HepG2 (cell line): ENCODE results near the gene ACVRL1. TPM values are rescaled to one million over a fixed set of nuclear protein-coding genes. Genes with fewer than 3 reads are reported as not detected.

ENCODE experiments used
- BHLHE40 ChIP-seq: IDR thresholded peaks from 2 replicates; pipeline ENCODE4 v1.6.1; 2011; ENCODE audit warnings: low read length, improper control_type of control experiment
- CBX2 ChIP-seq, 2 experiments: fragments of 200-600 bp in 1 of 2; sonication (generic); formaldehyde crosslinking in 1 of 2; IDR thresholded peaks; 2 replicates each; pipeline versions ENCODE4 v1.7.0 to v1.8.1; 2018 to 2022; ENCODE audit warnings: low read depth in 2 of 2, low read length in 1 of 2, mild to moderate bottlenecking in 1 of 2, missing genetic modification reagents in 1 of 2
- ELF4 ChIP-seq: sonication (generic); formaldehyde crosslinking; IDR thresholded peaks from 2 replicates; pipeline ENCODE4 v1.5.0; 2020; ENCODE audit warnings: missing genetic modification reagents, mild to moderate bottlenecking, moderate library complexity, borderline replicate concordance
- GLI4 ChIP-seq: sonication (generic); formaldehyde crosslinking; IDR thresholded peaks from 2 replicates; pipeline ENCODE4 v1.5.1; 2020; ENCODE audit warnings: missing genetic modification reagents, mild to moderate bottlenecking, moderate library complexity, borderline replicate concordance
- HOXA7 ChIP-seq: sonication (generic); formaldehyde crosslinking; IDR thresholded peaks from 2 replicates; pipeline ENCODE4 v1.8.1; 2022; ENCODE audit warnings: mild to moderate bottlenecking, missing genetic modification reagents, moderate library complexity
- KDM1A ChIP-seq: IDR thresholded peaks from 2 replicates; pipeline ENCODE4 v1.6.1; 2016; ENCODE audit warnings: missing compliant biosample characterization
- LCORL ChIP-seq, 2 experiments: fragments of 450-650 bp in 1 of 2; sonication (generic) in 1 of 2; formaldehyde crosslinking in 1 of 2; IDR thresholded peaks; 2 replicates each; pipeline versions ENCODE4 v1.5.0 to v1.6.1; 2017 to 2020; ENCODE audit warnings: antibody characterized with exemption in 1 of 2, missing genetic modification reagents in 1 of 2
- MAZ ChIP-seq, 2 experiments: sonication (generic) in 1 of 2; formaldehyde crosslinking in 1 of 2; IDR thresholded peaks; 2 replicates each; pipeline versions ENCODE4 v1.5.0 to v1.6.1; 2012 to 2020; ENCODE audit warnings: low read depth in 2 of 2, mild to moderate bottlenecking in 2 of 2, borderline replicate concordance in 1 of 2, improper control_type of control experiment in 1 of 2, low read length in 1 of 2, missing genetic modification reagents in 1 of 2, moderate library complexity in 1 of 2
- RAD21 ChIP-seq: fragments of 450-650 bp; formaldehyde crosslinking; IDR thresholded peaks from 2 replicates; pipeline ENCODE4 v1.5.0; 2020; ENCODE audit warnings: mild to moderate bottlenecking
- RNF2 ChIP-seq: fragments of 450-650 bp; conservative IDR thresholded peaks from 2 replicates; pipeline ENCODE4 v1.6.1; 2016; ENCODE audit warnings: low read depth
- SNAPC2 ChIP-seq: sonication (generic); formaldehyde crosslinking; IDR thresholded peaks from 2 replicates; pipeline ENCODE4 v1.8.1; 2022; ENCODE audit warnings: mild to moderate bottlenecking, missing genetic modification reagents
- TMF1 ChIP-seq: sonication (generic); formaldehyde crosslinking; IDR thresholded peaks from 2 replicates; pipeline ENCODE4 v1.8.1; 2022; ENCODE audit warnings: low read depth, missing genetic modification reagents
- U2AF1 ChIP-seq: fragments of 200-400 bp; formaldehyde crosslinking; optimal IDR thresholded peaks from 2 replicates; pipeline ENCODE3; 2017; ENCODE audit warnings: mild to moderate bottlenecking, low read depth, low read length
- ZBTB20 ChIP-seq: sonication (generic); formaldehyde crosslinking; IDR thresholded peaks from 2 replicates; pipeline ENCODE4 v1.8.1; 2023; ENCODE audit warnings: missing genetic modification reagents, low read depth, mild to moderate bottlenecking, borderline replicate concordance
- ZNF337 ChIP-seq: sonication (generic); formaldehyde crosslinking; IDR thresholded peaks from 2 replicates; pipeline ENCODE4 v1.5.1; 2020; ENCODE audit warnings: missing genetic modification reagents, low read depth, mild to moderate bottlenecking, borderline replicate concordance
- ZNF589 ChIP-seq: sonication (generic); formaldehyde crosslinking; conservative IDR thresholded peaks from 2 replicates; pipeline ENCODE4 v1.8.0; 2022; ENCODE audit warnings: mild to moderate bottlenecking, moderate library complexity, missing genetic modification reagents
- ZNF670 ChIP-seq: sonication (generic); formaldehyde crosslinking; IDR thresholded peaks from 2 replicates; pipeline ENCODE4 v1.8.0; 2022; ENCODE audit warnings: mild to moderate bottlenecking, missing genetic modification reagents, borderline replicate concordance
- polyA plus RNA-seq, 8 experiments: library from polyadenylated mRNA; depleted of rRNA in 3 of 8; stranded (reverse) in 7 of 8; unstranded in 1 of 8; fragments of >200 nt; fragmentation: Illumina TruSeq in 4 of 8; extraction: Trizol in 4 of 8; gene quantifications; 2 replicates each; pipeline versions ENCODE4 v1.2.1 to v1.2.3, GENCODE V29; 2011 to 2016; ENCODE audit warnings: low read depth in 4 of 8, missing spikeins in 1 of 8, mixed read lengths in 1 of 8; ENCODE audit not compliant: insufficient read depth in 1 of 8
- total RNA-seq, 5 experiments: library from RNA; depleted of rRNA; stranded (reverse); fragments of >200 nt; fragmentation: Illumina TruSeq; extraction: Trizol; gene quantifications; 2 replicates each; pipeline ENCODE4 v1.2.3, GENCODE V29; 2016; ENCODE audit warnings: low read depth in 1 of 5
- TF ChIP-seq, protein P1 (sequence below): sonication (generic); formaldehyde crosslinking; IDR thresholded peaks from one replicate; pipeline ENCODE4 v1.5.1; 2020; ENCODE audit warnings: mild to moderate bottlenecking, missing genetic modification reagents; ENCODE audit errors: not compliant biosample characterization
- TF ChIP-seq, protein P2 (sequence below): sonication (generic); formaldehyde crosslinking; IDR thresholded peaks from 2 replicates; pipeline ENCODE4 v1.5.1; 2020; ENCODE audit warnings: mild to moderate bottlenecking, moderate library complexity, missing genetic modification reagents

Gene ACVRL1
- total and polyA plus RNA-seq, 2 of the 13 experiments (the other 11 are each of a cell fraction or from before 2014, with no cell fraction given) = not detected

DNA sequence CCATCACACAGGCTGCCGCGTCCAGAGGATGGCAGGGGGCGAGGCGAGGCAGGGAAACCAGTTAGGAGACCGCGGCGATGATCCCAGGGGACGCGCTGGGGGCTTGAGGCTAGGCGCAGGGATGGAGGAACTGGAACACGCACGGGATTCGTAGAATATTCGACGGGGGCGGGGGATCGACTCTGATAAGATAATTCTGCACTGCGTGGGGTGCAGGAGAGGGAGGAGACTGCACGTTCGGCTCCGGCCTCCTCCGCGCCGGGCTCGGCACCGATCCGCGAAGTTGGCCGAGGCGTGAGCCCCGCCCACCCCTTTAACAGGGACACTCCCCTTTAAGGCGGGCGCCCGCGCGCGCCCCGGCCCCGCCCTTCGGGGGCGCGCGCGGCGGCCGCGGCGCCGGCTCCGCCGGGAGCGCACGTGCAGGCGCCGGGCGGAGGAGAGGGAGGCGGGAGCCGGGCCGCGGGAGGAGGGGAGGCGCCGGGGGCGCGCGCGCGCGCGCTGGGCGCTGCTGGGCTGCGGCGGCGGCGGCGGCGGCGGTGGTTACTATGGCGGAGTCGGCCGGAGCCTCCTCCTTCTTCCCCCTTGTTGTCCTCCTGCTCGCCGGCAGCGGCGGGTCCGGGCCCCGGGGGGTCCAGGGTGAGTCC, 44.0 kb downstream of the ACVRL1 start, which contains the start of gene ACVR1B (continued):
- TF ChIP-seq, protein P1, sequence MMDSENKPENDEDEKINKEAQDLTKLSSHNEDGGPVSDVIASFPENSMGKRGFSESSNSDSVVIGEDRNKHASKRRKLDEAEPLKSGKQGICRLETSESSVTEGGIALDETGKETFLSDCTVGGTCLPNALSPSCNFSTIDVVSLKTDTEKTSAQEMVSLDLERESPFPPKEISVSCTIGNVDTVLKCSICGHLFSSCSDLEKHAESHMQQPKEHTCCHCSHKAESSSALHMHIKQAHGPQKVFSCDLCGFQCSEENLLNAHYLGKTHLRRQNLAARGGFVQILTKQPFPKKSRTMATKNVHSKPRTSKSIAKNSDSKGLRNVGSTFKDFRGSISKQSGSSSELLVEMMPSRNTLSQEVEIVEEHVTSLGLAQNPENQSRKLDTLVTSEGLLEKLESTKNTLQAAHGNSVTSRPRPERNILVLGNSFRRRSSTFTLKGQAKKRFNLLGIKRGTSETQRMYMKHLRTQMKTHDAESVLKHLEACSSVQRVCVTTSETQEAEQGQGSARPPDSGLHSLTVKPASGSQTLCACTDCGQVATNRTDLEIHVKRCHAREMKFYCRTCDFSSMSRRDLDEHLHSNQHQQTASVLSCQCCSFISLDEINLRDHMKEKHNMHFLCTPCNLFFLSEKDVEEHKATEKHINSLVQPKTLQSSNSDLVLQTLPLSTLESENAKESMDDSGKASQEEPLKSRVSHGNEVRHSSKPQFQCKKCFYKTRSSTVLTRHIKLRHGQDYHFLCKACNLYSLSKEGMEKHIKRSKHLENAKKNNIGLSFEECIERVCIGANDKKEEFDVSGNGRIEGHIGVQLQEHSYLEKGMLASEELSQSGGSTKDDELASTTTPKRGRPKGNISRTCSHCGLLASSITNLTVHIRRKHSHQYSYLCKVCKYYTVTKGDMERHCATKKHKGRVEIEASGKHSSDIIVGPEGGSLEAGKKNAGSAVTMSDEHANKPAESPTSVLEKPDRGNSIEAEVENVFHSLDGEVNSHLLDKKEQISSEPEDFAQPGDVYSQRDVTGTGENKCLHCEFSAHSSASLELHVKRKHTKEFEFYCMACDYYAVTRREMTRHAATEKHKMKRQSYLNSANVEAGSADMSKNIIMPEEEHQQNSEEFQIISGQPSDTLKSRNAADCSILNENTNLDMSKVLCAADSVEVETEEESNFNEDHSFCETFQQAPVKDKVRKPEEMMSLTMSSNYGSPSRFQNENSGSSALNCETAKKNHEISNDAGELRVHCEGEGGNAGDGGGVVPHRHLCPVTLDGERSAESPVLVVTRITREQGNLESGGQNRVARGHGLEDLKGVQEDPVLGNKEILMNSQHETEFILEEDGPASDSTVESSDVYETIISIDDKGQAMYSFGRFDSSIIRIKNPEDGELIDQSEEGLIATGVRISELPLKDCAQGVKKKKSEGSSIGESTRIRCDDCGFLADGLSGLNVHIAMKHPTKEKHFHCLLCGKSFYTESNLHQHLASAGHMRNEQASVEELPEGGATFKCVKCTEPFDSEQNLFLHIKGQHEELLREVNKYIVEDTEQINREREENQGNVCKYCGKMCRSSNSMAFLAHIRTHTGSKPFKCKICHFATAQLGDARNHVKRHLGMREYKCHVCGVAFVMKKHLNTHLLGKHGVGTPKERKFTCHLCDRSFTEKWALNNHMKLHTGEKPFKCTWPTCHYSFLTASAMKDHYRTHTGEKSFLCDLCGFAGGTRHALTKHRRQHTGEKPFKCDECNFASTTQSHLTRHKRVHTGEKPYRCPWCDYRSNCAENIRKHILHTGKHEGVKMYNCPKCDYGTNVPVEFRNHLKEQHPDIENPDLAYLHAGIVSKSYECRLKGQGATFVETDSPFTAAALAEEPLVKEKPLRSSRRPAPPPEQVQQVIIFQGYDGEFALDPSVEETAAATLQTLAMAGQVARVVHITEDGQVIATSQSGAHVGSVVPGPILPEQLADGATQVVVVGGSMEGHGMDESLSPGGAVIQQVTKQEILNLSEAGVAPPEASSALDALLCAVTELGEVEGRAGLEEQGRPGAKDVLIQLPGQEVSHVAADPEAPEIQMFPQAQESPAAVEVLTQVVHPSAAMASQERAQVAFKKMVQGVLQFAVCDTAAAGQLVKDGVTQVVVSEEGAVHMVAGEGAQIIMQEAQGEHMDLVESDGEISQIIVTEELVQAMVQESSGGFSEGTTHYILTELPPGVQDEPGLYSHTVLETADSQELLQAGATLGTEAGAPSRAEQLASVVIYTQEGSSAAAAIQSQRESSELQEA = no peak
- TF ChIP-seq ELF4 (CRISPR knock-in tag) (no peak), KDM1A (CRISPR knock-in tag) (no peak), GLI4 (CRISPR knock-in tag) (no peak), RNF2 (peak; percentile 78; the same call in 1 of the 2 replicates), BHLHE40 (peak; percentile 80), ZNF589 (CRISPR knock-in tag) (no peak), CBX2 (IDR thresholded peaks at IDR 0.05; ENCODE audit: low read depth, low read length) (no peak; the same call in 1 of the 2 replicates), CBX2 (CRISPR knock-in tag; IDR thresholded peaks at IDR 0.05; ENCODE audit: low read depth) (no peak), HOXA7 (CRISPR knock-in tag) (no peak), TMF1 (CRISPR knock-in tag) (no peak), MAZ (IDR thresholded peaks at IDR 0.05; ENCODE audit: borderline replicate concordance, low read depth, low read length) (peak; percentile 58; the same call in 1 of the 2 replicates), MAZ (CRISPR knock-in tag; IDR thresholded peaks at IDR 0.05; ENCODE audit: low read depth) (peak; percentile 49), SNAPC2 (CRISPR knock-in tag) (no peak), U2AF1 (no peak), ZNF337 (CRISPR knock-in tag) (no peak), ZBTB20 (CRISPR knock-in tag) (peak; percentile 24; the same call in 1 of the 2 replicates), ZNF670 (CRISPR knock-in tag) (no peak; the same call in 1 of the 2 replicates), LCORL (IDR thresholded peaks at IDR 0.05) (no peak), LCORL (CRISPR knock-in tag; IDR thresholded peaks at IDR 0.05) (no peak), RAD21 (CRISPR knock-in tag) (no peak)
- TF ChIP-seq, protein P2, sequence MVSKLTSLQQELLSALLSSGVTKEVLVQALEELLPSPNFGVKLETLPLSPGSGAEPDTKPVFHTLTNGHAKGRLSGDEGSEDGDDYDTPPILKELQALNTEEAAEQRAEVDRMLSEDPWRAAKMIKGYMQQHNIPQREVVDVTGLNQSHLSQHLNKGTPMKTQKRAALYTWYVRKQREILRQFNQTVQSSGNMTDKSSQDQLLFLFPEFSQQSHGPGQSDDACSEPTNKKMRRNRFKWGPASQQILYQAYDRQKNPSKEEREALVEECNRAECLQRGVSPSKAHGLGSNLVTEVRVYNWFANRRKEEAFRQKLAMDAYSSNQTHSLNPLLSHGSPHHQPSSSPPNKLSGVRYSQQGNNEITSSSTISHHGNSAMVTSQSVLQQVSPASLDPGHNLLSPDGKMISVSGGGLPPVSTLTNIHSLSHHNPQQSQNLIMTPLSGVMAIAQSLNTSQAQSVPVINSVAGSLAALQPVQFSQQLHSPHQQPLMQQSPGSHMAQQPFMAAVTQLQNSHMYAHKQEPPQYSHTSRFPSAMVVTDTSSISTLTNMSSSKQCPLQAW (CRISPR knock-in tag) = no peak
